ENCODE results near the gene PSMG3.

PSMG3 gene

GRCh38 chr7:1538544-1539180 is 31.2 kb downstream of the PSMG3 start:
- no peak for TF ChIP-seq CTCF (IDR thresholded peaks at IDR 0.05; ENCODE audit: low read depth, low read length)

GRCh38 chr7:1537535-1538412 is 32.1 kb downstream of the PSMG3 start:
- TF ChIP-seq CTCF (IDR thresholded peaks at IDR 0.05; ENCODE audit: low read depth, low read length) = no peak
- DNase-seq (ENCODE audit: extremely low read depth, low read depth) = peak; percentile 89

More at GRCh38 chr7:1538544-1539180, 31.2 kb downstream of the PSMG3 start:
- no peak for DNase-seq (ENCODE audit: extremely low read depth, low read depth)

GRCh38 chr7:1536743-1537534 is 32.9 kb downstream of the PSMG3 start:
- DNase-seq (ENCODE audit: extremely low read depth, low read depth) = peak; percentile 98
- no peak for TF ChIP-seq CTCF (IDR thresholded peaks at IDR 0.05; ENCODE audit: low read depth, low read length)

- TF ChIP-seq CTCF (IDR thresholded peaks at IDR 0.05; ENCODE audit: low read depth, low read length) = no peak
- DNase-seq (ENCODE audit: extremely low read depth, low read depth) = no peak
Observed at GRCh38 chr7:1536455-1536742, 33.4 kb downstream of the PSMG3 start.

- no peak for DNase-seq (ENCODE audit: extremely low read depth, low read depth)
- no peak for TF ChIP-seq CTCF (IDR thresholded peaks at IDR 0.05; ENCODE audit: low read depth, low read length)
Observed at GRCh38 chr7:1535701-1536454, 34.0 kb downstream of the PSMG3 start.

- no peak for DNase-seq (ENCODE audit: extremely low read depth, low read depth)
- no peak for TF ChIP-seq CTCF (IDR thresholded peaks at IDR 0.05; ENCODE audit: low read depth, low read length)
Observed at GRCh38 chr7:1535100-1535458, 34.8 kb downstream of the PSMG3 start.
